Colonic mucosa (tissue), 4 donors: Measurements from ENCODE around the gene LMBR1. TPM values are rescaled to one million over a fixed set of nuclear protein-coding genes. Genes with fewer than 3 reads are reported as not detected.
"Not testable (repeated sequence)": the region's sequence is repeated elsewhere in the genome, so short reads cannot be mapped to it uniquely, and the experiment has no call there.

Experiments used
- DNase-seq: peaks from one replicate; pipeline ENCODE4 v3.0.0-alpha.2; 2020
- H3K27ac ChIP-seq: fragments of 200-600 bp; one replicate; pipeline ENCODE4 v1.8.0; 2021
- H3K27me3 ChIP-seq: fragments of 200-600 bp; one replicate; pipeline ENCODE4 v1.8.0; 2021
- H3K36me3 ChIP-seq: fragments of 200-600 bp; one replicate; pipeline ENCODE4 v1.8.0; 2021
- H3K4me1 ChIP-seq: fragments of 200-600 bp; one replicate; pipeline ENCODE4 v1.8.0; 2021; ENCODE audit warnings: mild to moderate bottlenecking
- H3K4me3 ChIP-seq: fragments of 200-600 bp; one replicate; pipeline ENCODE4 v1.8.0; 2021
- H3K9ac ChIP-seq, 2 donors: one replicate each; pipeline ENCODE4 v1.7.0; 2013; ENCODE audit warnings: control low read depth in 2 of 2, low read depth in 2 of 2, low read length in 2 of 2
- H3K9me3 ChIP-seq: fragments of 200-600 bp; one replicate; pipeline ENCODE4 v1.8.0; 2021
- intact Hi-C: fragments of 100-400 bp; cut with DNase I; formaldehyde crosslinking; loops from one replicate; pipeline ENCODE4 v1.14.1; 2022
- total RNA-seq, 2 donors: library from RNA; stranded (reverse); fragmentation: NEBNext Ultra II Directional in 1 of 2; extraction: Animal tissue kit (Norgen Biotek cat#: 25700) in 1 of 2; gene quantifications; one replicate each; pipeline ENCODE4 v1.2.1, GENCODE V29; 2021
- TF ChIP-seq, protein P1 (sequence below): fragments of 200-600 bp; IDR thresholded peaks from one replicate; pipeline ENCODE4 v1.8.0; 2022; ENCODE audit warnings: antibody characterized with exemption, mild to moderate bottlenecking
- donor health status: healthy.
- donor health status: DM: no; HTN: no; CAD: no.
- donor health status: DM: no; HTN: no; CAD: no.

The LMBR1 gene
- total RNA-seq, 2 donors from 2014 or later: 41.4 to 42.0 TPM

DNA sequence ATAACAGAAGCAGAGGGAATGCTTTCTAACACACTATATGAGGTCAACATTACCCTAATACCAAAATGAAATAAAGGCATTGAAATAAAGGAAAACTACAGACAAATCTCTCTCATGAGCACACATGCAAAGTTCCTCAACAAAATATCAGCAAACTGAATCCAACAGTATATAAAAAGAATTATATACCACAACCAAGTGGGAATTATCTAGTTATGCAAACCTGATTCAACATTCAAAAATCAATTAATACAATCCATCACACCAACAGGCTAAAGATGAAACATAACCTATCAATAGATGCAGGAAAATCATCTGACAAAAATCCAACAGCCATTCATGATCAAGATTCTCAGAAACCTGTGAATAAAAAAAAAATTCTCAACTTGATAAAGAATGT lies 34.5 kb downstream of the LMBR1 start:
- no peak for DNase-seq
- H3K27me3 ChIP-seq: no peaks in the 10 kb centered on the region
- no peak overlapping the region for H3K4me3 ChIP-seq
- intact Hi-C loops: no loop called here
- H3K4me1 ChIP-seq: no peaks in the 10 kb centered on the region
- no peak overlapping the region for H3K9ac ChIP-seq
- no peak overlapping the region for H3K27ac ChIP-seq
- H3K36me3 ChIP-seq: no peaks in the 10 kb centered on the region
- TF ChIP-seq, protein P1, sequence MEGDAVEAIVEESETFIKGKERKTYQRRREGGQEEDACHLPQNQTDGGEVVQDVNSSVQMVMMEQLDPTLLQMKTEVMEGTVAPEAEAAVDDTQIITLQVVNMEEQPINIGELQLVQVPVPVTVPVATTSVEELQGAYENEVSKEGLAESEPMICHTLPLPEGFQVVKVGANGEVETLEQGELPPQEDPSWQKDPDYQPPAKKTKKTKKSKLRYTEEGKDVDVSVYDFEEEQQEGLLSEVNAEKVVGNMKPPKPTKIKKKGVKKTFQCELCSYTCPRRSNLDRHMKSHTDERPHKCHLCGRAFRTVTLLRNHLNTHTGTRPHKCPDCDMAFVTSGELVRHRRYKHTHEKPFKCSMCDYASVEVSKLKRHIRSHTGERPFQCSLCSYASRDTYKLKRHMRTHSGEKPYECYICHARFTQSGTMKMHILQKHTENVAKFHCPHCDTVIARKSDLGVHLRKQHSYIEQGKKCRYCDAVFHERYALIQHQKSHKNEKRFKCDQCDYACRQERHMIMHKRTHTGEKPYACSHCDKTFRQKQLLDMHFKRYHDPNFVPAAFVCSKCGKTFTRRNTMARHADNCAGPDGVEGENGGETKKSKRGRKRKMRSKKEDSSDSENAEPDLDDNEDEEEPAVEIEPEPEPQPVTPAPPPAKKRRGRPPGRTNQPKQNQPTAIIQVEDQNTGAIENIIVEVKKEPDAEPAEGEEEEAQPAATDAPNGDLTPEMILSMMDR: no peak
- no peaks in the 10 kb centered on the region for H3K9me3 ChIP-seq

DNA sequence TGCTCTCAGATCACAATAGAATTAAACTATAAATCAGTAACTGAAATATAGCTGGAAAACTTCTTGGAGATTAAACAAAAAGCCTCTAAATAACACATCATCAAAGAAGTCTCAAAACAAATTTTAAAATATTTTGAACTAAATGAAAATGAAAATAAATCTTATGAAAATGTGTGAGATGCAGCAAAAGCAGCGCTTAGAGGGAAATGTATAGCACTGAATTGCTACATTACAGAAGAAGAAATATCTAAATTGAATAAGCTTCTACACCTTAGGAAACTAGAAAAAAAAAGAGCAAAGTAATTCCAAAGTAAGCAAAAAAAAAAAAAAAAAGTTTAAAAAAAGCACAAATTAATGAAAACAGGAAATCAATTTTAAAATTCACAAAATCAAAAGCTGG lies 35.2 kb downstream of the LMBR1 start:
- no peak overlapping the region for H3K27ac ChIP-seq
- intact Hi-C loops: no loop called here
- no peaks in the 10 kb centered on the region for H3K9me3 ChIP-seq
- no peaks in the 10 kb centered on the region for H3K36me3 ChIP-seq
- no peak overlapping the region for H3K4me3 ChIP-seq
- H3K27me3 ChIP-seq: no peaks in the 10 kb centered on the region
- no peak for DNase-seq
- H3K4me1 ChIP-seq: no peaks in the 10 kb centered on the region
- H3K9ac ChIP-seq: no peak overlapping the region
- TF ChIP-seq, protein P1: no peak

DNA sequence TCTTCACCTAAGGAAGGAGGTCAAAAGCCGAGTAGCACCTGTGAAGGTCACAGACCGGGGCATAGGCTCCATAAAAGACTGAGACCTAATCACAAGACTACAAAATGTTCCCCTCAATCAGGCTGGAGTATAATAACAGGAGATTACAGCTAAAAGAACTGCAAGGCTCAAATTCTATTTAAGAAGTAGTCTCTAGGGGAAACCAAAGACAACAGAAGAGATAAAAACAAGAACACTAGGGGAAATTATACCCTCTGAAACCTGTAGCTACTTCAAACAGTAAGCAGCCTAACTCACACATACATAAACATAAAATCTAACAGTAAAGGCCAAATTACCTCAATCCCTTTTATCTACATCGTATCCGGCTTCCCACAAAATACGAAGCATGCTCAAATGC lies 38.3 kb downstream of the LMBR1 start:
- no peaks in the 10 kb centered on the region for H3K9me3 ChIP-seq
- H3K4me3 ChIP-seq: no peak overlapping the region
- no peaks in the 10 kb centered on the region for H3K4me1 ChIP-seq
- H3K27me3 ChIP-seq: no peaks in the 10 kb centered on the region
- H3K27ac ChIP-seq: no peak overlapping the region
- no peak overlapping the region for H3K9ac ChIP-seq
- intact Hi-C loops: no loop called here
- no peaks in the 10 kb centered on the region for H3K36me3 ChIP-seq
- no peak for DNase-seq
- TF ChIP-seq, protein P1: no peak

DNA sequence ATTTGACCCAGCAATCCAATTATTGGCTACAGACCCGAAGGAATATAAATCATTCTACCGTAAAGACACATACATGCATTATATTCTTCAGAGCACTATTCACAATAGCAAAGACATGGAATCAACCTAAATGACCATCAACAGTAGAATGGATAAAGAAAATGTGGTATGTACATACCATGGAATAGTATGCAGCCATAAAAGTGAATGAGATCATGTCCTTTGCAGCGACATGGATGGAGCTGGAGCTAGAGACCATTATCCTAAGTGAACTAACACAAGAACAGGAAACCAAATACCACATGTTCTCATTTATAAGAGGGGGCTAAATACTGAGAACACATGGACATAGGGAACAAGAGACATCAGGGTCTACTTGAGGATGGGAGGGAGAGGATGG lies 44.0 kb downstream of the LMBR1 start:
- no peaks in the 10 kb centered on the region for H3K36me3 ChIP-seq
- TF ChIP-seq, protein P1: no peak
- H3K9ac ChIP-seq: no peak overlapping the region
- no peak for DNase-seq
- no peak overlapping the region for H3K27ac ChIP-seq
- H3K27me3 ChIP-seq: no peaks in the 10 kb centered on the region
- no peaks in the 10 kb centered on the region for H3K4me1 ChIP-seq
- H3K4me3 ChIP-seq: no peak overlapping the region
- no peaks in the 10 kb centered on the region for H3K9me3 ChIP-seq
- intact Hi-C loops: no loop called here

DNA sequence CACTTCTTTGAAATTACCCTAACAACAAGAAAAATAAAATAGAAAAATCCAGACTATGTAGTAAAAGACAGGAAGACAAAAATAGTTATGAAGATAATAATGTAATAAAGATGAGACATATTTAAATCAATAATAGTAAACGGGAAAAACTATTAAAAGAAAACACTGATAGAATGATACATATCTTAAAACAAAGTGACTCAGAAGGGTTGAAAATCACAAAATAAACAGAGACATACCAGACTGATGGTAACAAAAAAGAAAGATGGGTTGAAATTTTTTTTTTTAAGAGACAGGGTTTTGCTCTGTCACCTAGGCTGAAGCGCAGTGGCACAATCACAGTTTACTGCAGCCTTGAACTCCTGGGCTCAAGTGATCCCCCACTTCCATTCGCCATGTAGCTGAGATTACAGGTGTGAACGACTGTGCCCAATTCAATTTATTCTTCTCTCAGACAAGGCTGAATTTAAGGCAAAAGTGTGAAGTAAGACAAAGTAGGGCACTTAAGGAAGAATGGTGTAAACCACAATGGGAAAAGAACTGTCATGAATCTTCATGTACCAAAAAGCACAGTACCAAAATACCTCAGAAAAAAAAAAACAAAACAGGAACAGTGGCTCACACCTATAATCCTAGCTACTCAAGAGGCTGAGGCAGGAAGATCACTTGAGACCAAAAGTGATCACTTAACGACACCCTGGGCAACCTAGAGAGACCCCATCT lies 47.4 kb downstream of the LMBR1 start:
- no peaks in the 10 kb centered on the region for H3K27me3 ChIP-seq
- H3K9me3 ChIP-seq: no peaks in the 10 kb centered on the region
- no peaks in the 10 kb centered on the region for H3K36me3 ChIP-seq
- TF ChIP-seq, protein P1: no peak
- H3K27ac ChIP-seq: no peak overlapping the region
- H3K4me3 ChIP-seq: no peak overlapping the region
- no peak overlapping the region for H3K9ac ChIP-seq
- H3K4me1 ChIP-seq: no peaks in the 10 kb centered on the region
- no peak for DNase-seq
- intact Hi-C loops: no loop called here

DNA sequence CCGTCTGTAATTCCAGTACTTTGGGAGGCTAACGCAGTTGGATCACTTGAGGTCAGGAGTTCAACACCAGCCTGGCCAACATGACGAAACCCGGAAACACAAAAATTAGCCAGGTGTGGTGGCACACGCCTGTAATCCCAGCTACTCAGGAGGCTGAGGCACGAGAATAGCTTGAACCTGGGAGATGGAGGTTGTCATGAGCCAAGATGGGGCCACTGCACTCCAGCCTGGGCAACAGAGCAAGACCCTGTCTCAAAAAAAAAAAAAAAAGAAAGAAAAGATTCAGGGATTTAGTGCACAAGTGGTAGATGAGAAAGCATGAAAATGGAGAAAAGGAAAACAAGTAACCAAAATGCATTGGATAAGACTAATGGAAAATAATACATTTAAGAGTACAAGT lies 49.4 kb downstream of the LMBR1 start:
- H3K4me3 ChIP-seq, DNase-seq, H3K9ac ChIP-seq, H3K27ac ChIP-seq, H3K36me3 ChIP-seq, H3K9me3 ChIP-seq, intact Hi-C loops, H3K27me3 ChIP-seq, H3K4me1 ChIP-seq: not testable (repeated sequence)
